Calu3 (cell line): Measurements from ENCODE around the gene LARP4. TPM values are rescaled to one million over a fixed set of nuclear protein-coding genes. Genes with fewer than 3 reads are reported as not detected.
"Not testable (repeated sequence)": the region's sequence is repeated elsewhere in the genome, so short reads cannot be mapped to it uniquely, and the experiment has no call there.

ENCODE experiments used
- BruUV-seq: library from RNA; stranded (reverse); fragments of 400-500 nt; replicated peaks from 2 replicates; lab custom pipeline; 2021; lab: Mats Ljungman, UMichigan
- CTCF ChIA-PET: fragments of 300-600 bp; sonication (Branson Sonifier 250); formaldehyde crosslinking; loops from one replicate; lab custom pipeline; 2022; ENCODE audit warnings: antibody characterized with exemption; lab: Charles Lee
- DNase-seq: peaks from one replicate; pipeline ENCODE4 v3.0.0; 2022
- H3K27ac Mint-ChIP-seq: one replicate; pipeline ENCODE4 v1.8.0; 2022; ENCODE audit warnings: mixed read lengths; ENCODE audit not compliant: unreplicated experiment
- H3K27me3 Mint-ChIP-seq: one replicate; pipeline ENCODE4 v1.8.0; 2022; ENCODE audit warnings: mixed read lengths; ENCODE audit not compliant: unreplicated experiment
- H3K36me3 Mint-ChIP-seq: one replicate; pipeline ENCODE4 v1.8.0; 2022; ENCODE audit warnings: mild to moderate bottlenecking, moderate library complexity, mixed read lengths; ENCODE audit not compliant: insufficient read depth, unreplicated experiment
- H3K4me1 Mint-ChIP-seq: one replicate; pipeline ENCODE4 v1.8.0; 2022; ENCODE audit warnings: mild to moderate bottlenecking, low read depth, mixed read lengths; ENCODE audit not compliant: unreplicated experiment
- H3K4me3 Mint-ChIP-seq: one replicate; pipeline ENCODE4 v1.8.0; 2022; ENCODE audit warnings: mild to moderate bottlenecking, low read depth, moderate library complexity, mixed read lengths; ENCODE audit not compliant: unreplicated experiment
- H3K9me3 Mint-ChIP-seq: one replicate; pipeline ENCODE4 v1.8.0; 2022; ENCODE audit warnings: low read depth, mixed read lengths; ENCODE audit not compliant: unreplicated experiment
- intact Hi-C: fragments of 100-400 bp; cut with micrococcal nuclease; formaldehyde crosslinking; loops from one replicate; pipeline ENCODE4 v1.10.0; 2022; ENCODE audit not compliant: unreplicated experiment
- total RNA-seq: library from RNA; stranded (reverse); gene quantifications from 2 replicates; pipeline ENCODE4 v1.2.3, GENCODE V29; 2022
- TF ChIP-seq, protein P1 (sequence below): fragments of 200-600 bp; IDR thresholded peaks from one replicate; pipeline ENCODE4 v1.8.0; 2022; ENCODE audit warnings: antibody characterized with exemption; ENCODE audit not compliant: unreplicated experiment

The LARP4 gene
- total RNA-seq, 1 experiment from 2014 or later = 67.6 TPM

DNA sequence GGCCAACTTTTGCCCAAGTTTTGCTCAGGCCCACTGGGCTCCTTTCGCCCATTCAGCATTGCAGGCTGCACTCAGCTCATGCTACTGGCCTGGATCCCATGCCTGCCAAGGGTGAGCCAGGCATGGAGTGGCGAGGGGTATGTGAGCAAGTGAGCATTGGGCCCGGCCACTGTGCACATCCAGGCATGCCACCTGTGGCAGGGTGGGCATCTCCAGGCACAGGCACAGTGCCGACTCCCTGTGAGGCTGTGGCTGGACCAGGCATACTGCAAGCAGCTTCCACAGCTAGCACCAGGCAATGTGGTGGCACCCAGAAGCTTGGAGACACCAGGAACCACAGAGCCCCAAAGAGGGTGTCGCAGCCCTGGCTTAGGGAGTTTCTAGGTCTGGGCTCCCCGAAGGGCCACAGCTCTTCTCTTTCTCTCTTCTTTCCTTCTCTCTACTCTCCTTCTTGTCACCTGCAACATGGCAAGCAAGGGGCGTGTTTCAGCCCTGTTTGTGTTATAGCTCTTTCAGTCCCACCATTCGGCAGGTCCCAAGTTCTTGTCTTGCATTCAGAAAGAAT, 19.8 kb upstream of the LARP4 start:
- intact Hi-C loops = no loop called here
- no peak overlapping the region for H3K4me3 Mint-ChIP-seq
- CTCF ChIA-PET = interaction anchor here (0.6 kb wide), 2 partner anchors 30 to 59 kb away, joined by 3 to 4 read pairs; no protein-coding TSS in a partner anchor
- no peaks in the 10 kb centered on the region for H3K36me3 Mint-ChIP-seq
- TF ChIP-seq, protein P1, sequence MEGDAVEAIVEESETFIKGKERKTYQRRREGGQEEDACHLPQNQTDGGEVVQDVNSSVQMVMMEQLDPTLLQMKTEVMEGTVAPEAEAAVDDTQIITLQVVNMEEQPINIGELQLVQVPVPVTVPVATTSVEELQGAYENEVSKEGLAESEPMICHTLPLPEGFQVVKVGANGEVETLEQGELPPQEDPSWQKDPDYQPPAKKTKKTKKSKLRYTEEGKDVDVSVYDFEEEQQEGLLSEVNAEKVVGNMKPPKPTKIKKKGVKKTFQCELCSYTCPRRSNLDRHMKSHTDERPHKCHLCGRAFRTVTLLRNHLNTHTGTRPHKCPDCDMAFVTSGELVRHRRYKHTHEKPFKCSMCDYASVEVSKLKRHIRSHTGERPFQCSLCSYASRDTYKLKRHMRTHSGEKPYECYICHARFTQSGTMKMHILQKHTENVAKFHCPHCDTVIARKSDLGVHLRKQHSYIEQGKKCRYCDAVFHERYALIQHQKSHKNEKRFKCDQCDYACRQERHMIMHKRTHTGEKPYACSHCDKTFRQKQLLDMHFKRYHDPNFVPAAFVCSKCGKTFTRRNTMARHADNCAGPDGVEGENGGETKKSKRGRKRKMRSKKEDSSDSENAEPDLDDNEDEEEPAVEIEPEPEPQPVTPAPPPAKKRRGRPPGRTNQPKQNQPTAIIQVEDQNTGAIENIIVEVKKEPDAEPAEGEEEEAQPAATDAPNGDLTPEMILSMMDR = no peak
- H3K9me3 Mint-ChIP-seq = no peaks in the 10 kb centered on the region
- H3K4me1 Mint-ChIP-seq = no peaks in the 10 kb centered on the region
- no peak overlapping the region for H3K27ac Mint-ChIP-seq
- H3K27me3 Mint-ChIP-seq = no peaks in the 10 kb centered on the region
- BruUV-seq = no TSS peak
- no peak for DNase-seq

DNA sequence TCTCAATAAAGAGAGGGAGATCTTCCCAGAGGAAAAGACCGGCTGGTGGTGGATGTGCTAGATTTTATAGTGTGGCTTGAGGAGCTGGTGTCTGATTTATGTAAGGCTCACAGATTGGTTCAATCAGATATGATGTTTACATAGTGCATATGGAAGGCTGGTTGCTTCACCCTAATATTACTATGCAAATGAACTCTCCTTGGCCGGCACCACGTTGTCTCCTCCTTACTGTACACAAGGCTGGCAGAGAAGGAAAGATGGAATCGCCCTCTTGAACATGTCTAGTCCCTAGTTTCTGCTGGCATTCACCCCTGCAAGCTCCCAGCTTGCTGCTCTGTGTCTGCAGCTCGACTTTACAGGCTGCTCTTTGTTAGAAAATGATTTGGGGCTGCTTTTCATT, 13.2 kb upstream of the LARP4 start:
- H3K27ac Mint-ChIP-seq = no peak overlapping the region
- DNase-seq = no peak
- H3K27me3 Mint-ChIP-seq = no peaks in the 10 kb centered on the region
- H3K4me1 Mint-ChIP-seq = peaks cover 23% of the 10 kb centered on the region
- no peak overlapping the region for H3K4me3 Mint-ChIP-seq
- CTCF ChIA-PET = no interaction called here
- intact Hi-C loops = no loop called here
- no peaks in the 10 kb centered on the region for H3K9me3 Mint-ChIP-seq
- no TSS peak for BruUV-seq
- TF ChIP-seq, protein P1 = no peak
- H3K36me3 Mint-ChIP-seq = no peaks in the 10 kb centered on the region

DNA sequence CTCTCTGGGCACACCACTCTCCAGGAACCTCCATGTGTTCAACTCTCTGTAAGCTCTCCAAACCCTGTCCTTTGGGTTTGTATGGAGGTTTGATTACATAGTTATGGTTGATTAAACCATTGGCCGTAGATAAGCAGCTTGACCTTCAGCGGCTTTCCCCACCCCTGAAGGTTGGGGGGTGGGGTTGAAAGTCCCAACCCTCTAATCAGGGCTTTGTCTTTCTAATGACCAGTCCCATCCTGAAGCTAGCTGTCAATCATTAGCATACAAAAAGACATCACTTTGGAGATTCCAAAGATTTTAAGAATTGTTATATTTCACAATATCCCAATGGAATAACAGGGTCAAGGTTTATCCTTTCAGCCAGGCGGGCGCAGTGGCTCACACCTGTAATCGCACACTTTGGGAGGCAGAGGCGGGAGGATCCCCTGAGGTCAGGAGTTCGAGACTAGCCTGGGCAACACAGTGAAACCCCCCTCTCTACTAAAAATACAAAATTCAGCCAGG, 12.7 kb upstream of the LARP4 start:
- H3K4me3 Mint-ChIP-seq = no peak overlapping the region
- TF ChIP-seq, protein P1 = no peak

DNA sequence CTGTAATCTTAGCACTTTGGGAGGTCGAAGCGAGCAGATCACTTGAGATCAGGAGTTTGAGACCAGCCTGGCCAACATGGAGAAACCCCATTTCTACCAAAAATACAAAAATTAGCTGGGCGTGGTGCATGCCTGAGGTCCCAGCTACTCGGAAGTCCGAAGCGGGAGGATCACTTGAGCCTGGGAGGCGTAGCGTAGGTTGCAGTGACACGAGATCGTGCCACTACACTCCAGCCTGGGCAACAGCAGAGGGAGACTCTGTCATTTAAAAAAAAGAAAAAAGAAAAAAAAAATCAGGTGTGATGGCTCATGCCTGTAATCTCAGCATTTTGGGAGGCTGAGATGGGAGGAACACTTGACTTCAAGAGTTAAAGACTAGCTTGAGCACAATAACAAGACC, 11.9 kb upstream of the LARP4 start:
- H3K36me3 Mint-ChIP-seq, H3K4me3 Mint-ChIP-seq, intact Hi-C loops, BruUV-seq, DNase-seq, CTCF ChIA-PET, H3K27me3 Mint-ChIP-seq, H3K27ac Mint-ChIP-seq, H3K9me3 Mint-ChIP-seq: not testable (repeated sequence)
- peaks cover 23% of the 10 kb centered on the region for H3K4me1 Mint-ChIP-seq

More for the DNA sequence above, 12.7 kb upstream of the LARP4 start:
- Mint-ChIP-seq H3K9me3 (no peaks in the 10 kb centered on the region), H3K36me3 (no peaks in the 10 kb centered on the region), H3K27me3 (no peaks in the 10 kb centered on the region), H3K4me1 (peaks cover 23% of the 10 kb centered on the region), H3K27ac (no peak overlapping the region)
- DNase-seq = no peak
- no TSS peak for BruUV-seq
- intact Hi-C loops = no loop called here
- CTCF ChIA-PET = no interaction called here

DNA sequence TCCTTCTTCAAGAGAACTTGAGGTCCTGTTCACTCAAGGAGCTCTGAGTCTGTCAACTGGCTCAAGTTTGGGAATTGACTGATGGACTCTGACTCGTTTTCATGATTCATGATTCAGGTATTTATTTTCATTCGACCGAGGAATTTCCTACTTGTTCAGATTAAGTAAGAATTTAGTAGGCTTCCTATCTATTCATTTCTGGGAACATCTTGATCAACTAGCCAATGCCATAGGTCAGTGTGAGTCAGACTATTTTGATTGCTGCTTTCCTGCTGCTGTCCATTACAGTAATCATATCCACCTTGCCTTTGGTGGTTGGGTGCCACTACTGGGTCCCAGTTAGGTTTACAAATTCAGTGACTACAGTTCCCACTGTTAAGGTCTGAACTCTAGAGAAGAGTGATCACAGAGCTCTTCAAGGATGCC, 10.4 kb upstream of the LARP4 start:
- peaks cover 23% of the 10 kb centered on the region for H3K4me1 Mint-ChIP-seq
- intact Hi-C loops = no loop called here
- CTCF ChIA-PET = interaction anchor here (0.7 kb wide), 1 partner anchor 178 kb away, joined by 3 read pairs; no protein-coding TSS in a partner anchor

More for the DNA sequence above, 10.4 kb upstream of the LARP4 start:
- Mint-ChIP-seq H3K27ac (no peak overlapping the region), H3K4me3 (no peak overlapping the region), H3K36me3 (no peaks in the 10 kb centered on the region), H3K27me3 (no peaks in the 10 kb centered on the region), H3K9me3 (no peaks in the 10 kb centered on the region)
- no peak for DNase-seq
- TF ChIP-seq, protein P1 = no peak
- BruUV-seq = no TSS peak
